Left ventricle myocardium superior (tissue), 1 donor: ENCODE measurements around the gene SLCO2B1. TPM values are rescaled to one million over a fixed set of nuclear protein-coding genes. Genes with fewer than 3 reads are reported as not detected.
A peak's percentile ranks its signal among the peaks of the same experiment; 100 is the strongest.

Experiments used
- ATAC-seq: fragments of 200-7000 bp; cut with Tn5 transposase; one replicate; pipeline ENCODE4 v1.9.1; 2020; ENCODE audit warnings: mild to moderate bottlenecking, moderate library complexity
- DNase-seq: peaks from one replicate; pipeline ENCODE4 v3.0.0-alpha.2; 2020
- intact Hi-C: fragments of 100-400 bp; cut with micrococcal nuclease; formaldehyde crosslinking; loops from one replicate; pipeline ENCODE4 v1.11.0; 2022
- total RNA-seq: library from RNA; stranded (reverse); fragmentation: NEBNext Ultra II Directional; extraction: Animal tissue kit (Norgen Biotek cat#: 25700); gene quantifications from one replicate; pipeline ENCODE4 v1.2.1, GENCODE V29; 2021
- donor health status: DM: no; HTN: yes; CAD: no; lungs with severe emphysema.

Gene SLCO2B1
- total RNA-seq, 1 donor from 2014 or later, result 30.1 TPM

- intact Hi-C loops, result no loop called here
- DNase-seq (no peak), ATAC-seq (no peak)
These were observed 34.0 kb downstream of the SLCO2B1 start for GRCh38 chr11:75184757-75185425.

DNA sequence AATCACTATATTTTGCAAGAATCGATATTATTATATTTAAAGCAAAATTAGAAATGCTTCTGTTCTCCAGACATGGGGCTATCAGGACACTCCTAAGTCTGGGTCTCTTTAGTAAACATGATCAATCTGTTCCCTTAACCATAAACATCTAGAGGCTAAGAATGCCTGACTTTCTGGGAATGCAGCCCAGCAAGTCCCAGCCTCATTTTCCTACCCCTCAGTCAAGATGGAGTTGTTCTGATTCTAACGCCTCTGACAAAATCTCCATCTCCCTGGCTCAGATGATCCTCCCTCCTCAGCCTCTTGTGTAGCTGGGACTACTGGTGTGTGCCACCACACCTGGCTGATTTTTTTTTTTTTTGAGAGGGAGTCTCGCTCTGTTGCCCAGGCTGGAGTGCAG lies 35.0 kb downstream of the SLCO2B1 start:
- intact Hi-C loops, result no loop called here
- no peak for DNase-seq
- ATAC-seq, result no peak

GRCh38 chr11:75186999-75187398 lies 36.1 kb downstream of the SLCO2B1 start:
- ATAC-seq, result no peak
- no peak for DNase-seq
- intact Hi-C loops, result no loop called here

DNA sequence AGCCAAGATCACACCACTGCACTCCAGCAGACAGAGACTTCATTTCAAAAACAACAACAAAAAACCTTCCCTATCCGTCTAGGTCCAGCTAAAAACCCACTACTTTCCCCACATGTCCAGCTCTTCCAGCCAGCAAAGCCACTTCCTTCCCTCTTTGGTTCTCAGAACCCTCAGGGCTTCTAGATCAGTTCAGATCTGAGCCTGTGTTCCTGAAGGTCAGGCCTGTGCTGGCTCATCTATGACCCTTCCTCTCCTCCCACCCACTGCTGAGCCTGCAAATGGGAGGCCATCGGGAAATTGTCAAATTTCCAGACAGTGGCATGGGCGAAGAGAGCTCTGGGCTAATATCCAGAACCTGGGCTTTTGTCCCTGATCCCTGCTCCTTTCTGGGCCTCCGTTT lies 37.8 kb downstream of the SLCO2B1 start:
- no peak for DNase-seq
- intact Hi-C loops, result no loop called here
- ATAC-seq, result peak; percentile 48

DNA sequence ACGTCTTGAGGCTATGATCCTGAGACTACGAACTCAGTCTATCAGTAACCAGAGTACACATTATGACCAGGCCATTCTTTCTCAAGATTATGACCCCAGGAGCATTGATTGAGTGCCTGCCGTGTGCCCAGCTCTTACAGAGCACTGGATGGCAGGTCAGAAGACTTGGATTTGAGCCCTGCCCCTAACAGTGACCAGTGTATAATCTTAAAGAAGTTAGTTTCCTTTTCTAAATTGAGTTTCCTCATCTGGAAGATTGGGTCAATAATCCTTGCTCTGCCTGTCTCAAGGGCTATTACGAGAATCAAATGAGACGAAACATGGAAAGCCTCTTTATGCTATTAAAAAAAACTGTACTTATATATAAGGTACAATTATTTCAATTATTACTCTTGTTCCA lies 38.2 kb downstream of the SLCO2B1 start:
- ATAC-seq, result no peak
- no peak for DNase-seq
- intact Hi-C loops, result no loop called here

DNA sequence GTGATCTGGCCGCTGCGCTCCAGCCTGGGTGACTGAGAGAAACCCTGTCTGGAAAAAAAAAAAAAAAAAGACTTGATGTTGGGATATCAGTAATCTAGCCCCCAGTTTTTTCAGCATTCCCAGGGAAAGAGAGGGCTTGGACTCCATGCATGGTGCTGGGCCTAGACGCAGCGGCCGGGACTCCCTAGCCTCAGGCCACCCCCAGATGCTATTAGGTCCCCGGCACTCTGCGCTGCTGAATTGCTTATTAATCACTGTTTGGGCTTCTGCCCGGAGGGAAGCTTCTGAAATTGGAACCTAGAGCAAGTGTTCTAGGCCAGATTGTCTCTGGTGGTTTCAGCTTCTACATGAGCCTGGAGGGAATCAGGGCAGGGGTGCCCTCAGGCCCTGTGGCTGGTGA lies 39.0 kb downstream of the SLCO2B1 start:
- DNase-seq (no peak), ATAC-seq (peak; percentile 25)
- intact Hi-C loops, result loop anchor here (5.0 kb wide), 1 partner anchor 38 kb away; the partner anchor contains the start of gene SLCO2B1

DNA sequence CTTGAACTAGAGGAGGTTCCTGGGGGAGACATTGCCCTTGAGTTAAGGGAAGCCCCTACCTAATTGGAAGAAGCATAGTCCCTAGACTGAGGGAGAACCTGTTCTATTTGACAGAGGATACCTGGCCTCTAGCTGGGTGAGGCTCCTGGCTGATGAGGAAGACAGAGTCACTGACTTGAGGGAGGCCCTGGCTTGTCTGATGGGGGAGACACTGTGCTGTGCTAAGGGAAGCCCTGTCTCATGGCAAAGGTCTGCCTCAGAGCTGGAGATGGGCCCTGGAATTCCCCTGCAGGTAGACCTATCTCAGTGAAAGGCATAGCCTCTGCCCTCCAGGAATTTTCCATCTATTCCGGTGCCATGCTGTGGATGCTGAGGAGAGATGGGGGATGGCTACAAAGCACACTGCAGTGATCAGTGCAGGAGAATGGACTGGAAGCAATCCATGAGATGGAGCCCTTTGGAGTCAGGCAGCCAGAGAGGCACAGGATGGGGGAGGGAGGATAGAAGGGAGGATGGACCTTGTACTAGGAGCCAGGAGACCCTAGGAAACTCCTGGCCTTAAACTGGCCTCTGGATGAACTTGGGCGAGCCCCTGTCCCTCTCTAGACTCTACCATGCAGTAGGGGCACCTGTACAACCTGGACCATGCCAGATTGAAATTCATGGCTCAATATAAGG lies 39.9 kb downstream of the SLCO2B1 start:
- DNase-seq, result no peak
- intact Hi-C loops, result loop anchor here (5.0 kb wide), 1 partner anchor 38 kb away; the partner anchor contains the start of gene SLCO2B1
- ATAC-seq, result no peak

DNA sequence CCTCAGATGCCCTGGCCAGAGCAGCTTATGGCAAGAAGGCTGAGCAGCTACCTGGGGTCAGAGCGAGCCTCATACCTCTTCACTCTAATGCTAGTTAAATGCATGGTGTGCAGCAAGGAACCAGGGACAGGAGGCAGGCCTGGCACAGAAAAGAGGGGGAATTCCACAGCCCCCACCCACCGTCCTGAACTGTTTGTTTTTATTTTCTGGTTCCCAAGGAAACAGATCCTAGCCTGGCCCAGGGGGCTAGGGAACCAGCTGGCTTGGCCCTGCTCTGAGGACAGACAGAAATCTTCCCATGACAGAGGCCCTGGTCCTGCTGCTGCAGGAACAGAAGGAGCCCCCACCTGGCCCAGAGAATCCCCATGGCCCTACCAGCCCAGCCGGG lies 40.4 kb downstream of the SLCO2B1 start:
- peak; percentile 7 for ATAC-seq
- intact Hi-C loops, result loop anchor here (5.0 kb wide), 1 partner anchor 39 kb away; the partner anchor contains the start of gene SLCO2B1
- no peak for DNase-seq

DNA sequence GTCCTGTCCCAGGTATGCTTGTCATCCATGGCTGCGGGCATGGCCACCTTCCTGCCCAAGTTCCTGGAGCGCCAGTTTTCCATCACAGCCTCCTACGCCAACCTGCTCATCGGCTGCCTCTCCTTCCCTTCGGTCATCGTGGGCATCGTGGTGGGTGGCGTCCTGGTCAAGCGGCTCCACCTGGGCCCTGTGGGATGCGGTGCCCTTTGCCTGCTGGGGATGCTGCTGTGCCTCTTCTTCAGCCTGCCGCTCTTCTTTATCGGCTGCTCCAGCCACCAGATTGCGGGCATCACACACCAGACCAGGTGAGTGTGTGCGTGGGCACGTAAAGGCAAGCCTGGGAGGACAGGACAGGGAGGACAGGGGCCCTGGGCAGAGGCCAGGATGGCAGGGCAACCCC lies 42.4 kb downstream of the SLCO2B1 start:
- no peak for DNase-seq
- intact Hi-C loops, result loop anchor here (5.0 kb wide), 1 partner anchor 41 kb away; the partner anchor contains the start of gene SLCO2B1
- no peak for ATAC-seq

GRCh38 chr11:75193711-75194110 lies 42.8 kb downstream of the SLCO2B1 start:
- intact Hi-C loops, result loop anchor here (5.0 kb wide), 1 partner anchor 41 kb away; the partner anchor contains the start of gene SLCO2B1
- ATAC-seq (no peak), DNase-seq (no peak)

GRCh38 chr11:75194147-75194546 lies 43.2 kb downstream of the SLCO2B1 start:
- DNase-seq, result no peak
- ATAC-seq, result peak; percentile 21
- intact Hi-C loops, result loop anchor here (5.0 kb wide), 1 partner anchor 42 kb away; the partner anchor contains the start of gene SLCO2B1

DNA sequence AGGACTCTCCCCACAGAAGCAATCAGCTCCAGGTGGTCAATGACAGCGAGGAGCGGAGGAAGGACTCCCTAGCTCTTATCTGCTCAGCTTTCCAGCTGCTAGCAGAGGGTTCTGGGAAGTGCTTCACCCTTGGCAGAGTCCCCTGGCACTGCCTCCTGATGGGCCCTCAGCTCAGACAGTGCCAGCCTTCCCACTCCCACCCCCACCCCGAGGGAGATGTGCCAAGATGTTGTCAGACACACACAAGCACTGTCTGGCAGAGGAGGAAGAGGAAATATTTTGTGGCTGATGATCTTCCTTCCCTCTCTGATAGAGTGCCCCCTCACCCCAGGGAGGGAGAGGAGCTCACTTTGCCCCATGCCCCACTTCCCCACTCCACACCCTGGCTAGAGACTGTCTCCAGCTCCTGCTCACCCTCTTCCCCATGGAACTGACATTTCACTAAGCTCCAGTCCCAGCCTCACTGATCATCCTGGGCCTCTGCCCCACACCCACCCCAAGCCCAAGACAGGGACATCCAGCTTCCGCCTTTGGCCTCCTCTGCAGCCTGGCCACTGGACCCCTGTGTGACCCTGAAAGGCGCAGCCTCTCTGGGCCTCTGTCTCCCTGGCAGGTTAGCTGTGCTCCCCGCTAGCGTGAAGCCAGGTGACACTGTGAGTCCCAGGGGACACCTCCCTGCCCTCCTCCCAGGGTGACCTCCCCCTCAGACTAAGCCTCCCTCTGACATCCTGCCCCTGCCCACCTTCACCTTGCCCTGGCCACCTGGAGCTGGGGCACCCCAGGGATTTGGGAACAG lies 44.5 kb downstream of the SLCO2B1 start:
- intact Hi-C loops, result no loop called here
- DNase-seq, result peak; percentile 87
- ATAC-seq, result peak; percentile 89

- intact Hi-C loops, result no loop called here
- ATAC-seq (no peak), DNase-seq (no peak)
These were observed 45.5 kb downstream of the SLCO2B1 start for GRCh38 chr11:75196426-75196825.

DNA sequence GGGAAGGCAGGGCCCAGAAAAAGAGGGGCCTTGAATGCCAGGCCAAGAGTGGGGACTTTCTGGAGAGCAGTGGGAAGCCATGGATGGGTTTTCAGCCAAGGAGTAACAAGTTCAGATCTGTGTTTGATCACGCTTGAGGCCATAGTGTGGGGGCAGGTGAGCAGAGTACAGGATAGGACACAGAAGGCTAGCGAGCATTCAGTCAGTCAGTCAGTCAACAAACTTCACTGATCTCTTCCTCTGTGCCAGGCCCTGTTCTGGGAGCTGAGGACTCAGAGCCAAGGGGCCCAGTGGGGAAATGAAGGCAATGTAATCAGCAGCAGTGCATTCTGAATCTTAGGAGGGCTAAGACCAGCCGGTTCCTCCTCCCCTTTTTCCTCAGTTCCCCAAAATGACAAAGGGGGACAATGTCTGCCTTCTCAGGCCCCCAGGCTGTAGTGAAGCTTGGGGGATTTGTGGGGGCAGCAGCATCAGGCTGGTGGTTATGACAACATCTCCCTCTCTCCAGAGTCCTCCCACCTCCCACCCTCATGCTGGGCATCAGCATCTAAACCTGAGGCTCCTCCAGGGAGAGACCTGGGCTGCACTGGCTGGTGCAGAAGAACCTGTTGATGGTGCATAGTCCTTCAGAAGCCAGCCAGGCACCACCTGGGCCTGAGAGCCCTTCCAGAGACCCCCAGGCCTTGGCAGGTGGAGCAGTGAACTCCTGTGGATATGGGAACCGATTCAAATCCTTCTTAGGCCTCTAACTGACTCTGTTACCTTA lies 46.8 kb downstream of the SLCO2B1 start:
- intact Hi-C loops, result no loop called here
- no peak for ATAC-seq
- no peak for DNase-seq

DNA sequence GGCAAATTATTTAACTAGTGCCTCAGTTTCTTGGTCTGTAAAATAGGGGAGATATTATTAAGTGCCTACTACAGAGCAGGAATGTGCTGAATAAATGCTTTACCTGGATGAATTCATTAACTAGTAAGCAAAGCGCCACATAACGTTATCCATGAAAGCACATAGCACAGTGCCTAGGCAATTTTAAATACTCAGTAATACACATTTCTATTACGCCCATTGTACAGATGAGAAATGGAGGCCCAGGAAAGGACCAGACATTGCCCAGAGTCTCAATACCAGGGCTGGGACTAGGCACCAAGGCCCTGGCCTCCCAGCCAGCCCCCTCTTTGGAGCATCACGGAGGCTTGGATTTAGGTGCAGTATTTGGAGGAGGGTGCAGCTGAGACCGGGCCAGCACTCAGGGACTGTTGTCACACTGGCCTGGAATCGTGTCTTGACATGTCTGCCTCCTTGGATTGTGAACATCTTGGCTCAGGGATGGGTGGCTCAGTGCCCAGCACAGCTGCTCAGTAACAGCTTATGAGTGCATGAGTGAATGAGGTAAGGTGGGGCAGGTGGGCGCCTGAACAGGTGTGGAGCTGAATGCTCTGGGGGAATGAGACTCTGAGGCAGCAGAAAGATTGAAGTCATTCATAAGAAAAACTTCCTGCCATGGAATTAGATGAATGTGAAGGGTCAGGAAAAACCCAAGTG lies 47.5 kb downstream of the SLCO2B1 start:
- ATAC-seq (no peak), DNase-seq (no peak)
- intact Hi-C loops, result no loop called here

DNA sequence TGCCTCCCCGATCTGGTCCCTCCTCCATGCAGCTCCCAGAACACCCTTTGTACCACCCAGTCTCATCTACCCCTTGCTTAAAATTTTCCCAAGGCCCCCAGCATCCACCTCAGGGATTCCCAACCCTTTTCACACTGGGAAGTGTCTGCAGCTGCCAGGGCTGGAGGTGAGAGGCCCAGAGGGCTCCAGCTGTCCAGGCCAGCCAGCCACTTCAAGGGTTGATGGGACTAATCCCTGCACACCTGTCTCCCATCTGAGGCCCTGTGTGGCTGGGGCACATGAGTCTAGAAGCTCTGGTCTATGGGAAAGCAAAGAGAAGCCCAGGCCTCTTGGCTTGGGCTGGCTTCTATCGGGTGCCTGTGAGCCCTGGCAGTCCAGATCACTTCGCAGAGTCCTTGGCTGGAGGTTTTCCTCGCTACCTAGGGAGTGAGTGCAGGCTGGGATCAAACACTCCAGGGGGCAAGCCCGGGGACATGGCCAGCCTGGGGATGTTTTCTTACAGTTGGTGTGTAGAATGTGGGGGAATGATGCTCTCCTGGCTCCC lies 48.6 kb downstream of the SLCO2B1 start:
- DNase-seq (no peak), ATAC-seq (no peak)
- intact Hi-C loops, result no loop called here

GRCh38 chr11:75200051-75200450 lies 49.1 kb downstream of the SLCO2B1 start:
- ATAC-seq, result peak; percentile 2
- DNase-seq, result peak; percentile 79
- intact Hi-C loops, result no loop called here

GRCh38 chr11:75200531-75200930 lies 49.6 kb downstream of the SLCO2B1 start:
- no peak for ATAC-seq
- no peak for DNase-seq
- intact Hi-C loops, result no loop called here
